Neural crest cell (in vitro differentiated cells): ENCODE results near the gene PDCD1. TPM values are rescaled to one million over a fixed set of nuclear protein-coding genes. Genes with fewer than 3 reads are reported as not detected.
A peak's percentile ranks its signal among the peaks of the same experiment; 100 is the strongest.

Source experiments
- DNase-seq: peaks from one replicate; pipeline ENCODE4 v3.0.0; 2021; ENCODE audit warnings: low read depth, mixed read lengths, low spot score
- H3K27ac Mint-ChIP-seq: one replicate; pipeline ENCODE4 v1.8.0; 2021; ENCODE audit warnings: mild to moderate bottlenecking, mixed read lengths; ENCODE audit not compliant: unreplicated experiment
- H3K27me3 Mint-ChIP-seq: 2 replicates; pipeline ENCODE4 v1.8.0; 2021; ENCODE audit warnings: low read depth, mild to moderate bottlenecking, mixed read lengths
- H3K36me3 Mint-ChIP-seq: 2 replicates; pipeline ENCODE4 v1.8.0; 2021; ENCODE audit warnings: low read depth, mild to moderate bottlenecking, mixed read lengths
- H3K4me1 Mint-ChIP-seq: 2 replicates; pipeline ENCODE4 v1.8.0; 2021; ENCODE audit warnings: mixed read lengths
- H3K4me3 Mint-ChIP-seq: one replicate; pipeline ENCODE4 v1.8.0; 2021; ENCODE audit warnings: mild to moderate bottlenecking, mixed read lengths
- H3K9me3 Mint-ChIP-seq: 2 replicates; pipeline ENCODE4 v1.8.0; 2021; ENCODE audit warnings: mixed read lengths
- CTCF ChIP-seq: fragments of 200-600 bp; sonication (generic); conservative IDR thresholded peaks from 2 replicates; pipeline ENCODE4 v1.5.0; 2021; ENCODE audit warnings: antibody characterized with exemption, mild to moderate bottlenecking
- total RNA-seq: library from RNA; stranded (reverse); gene quantifications from 2 replicates; pipeline ENCODE4 v1.2.1, GENCODE V29; 2021

The PDCD1 gene
- total RNA-seq, 1 donor from 2014 or later, result not detected

- H3K4me3 Mint-ChIP-seq, result peak overlapping the region; percentile 28
- no peaks in the 10 kb centered on the region for H3K9me3 Mint-ChIP-seq
- TF ChIP-seq CTCF, result no peak
- H3K27me3 Mint-ChIP-seq, result peaks cover 28% of the 10 kb centered on the region
- H3K4me1 Mint-ChIP-seq, result peaks cover 25% of the 10 kb centered on the region
- DNase-seq, result no peak
- H3K36me3 Mint-ChIP-seq, result no peaks in the 10 kb centered on the region
- H3K27ac Mint-ChIP-seq, result no peak overlapping the region
These were observed 15.2 kb downstream of the PDCD1 start for GRCh38 chr2:241843321-241844065.

GRCh38 chr2:241842620-241843211 lies 16.0 kb downstream of the PDCD1 start:
- H3K27ac Mint-ChIP-seq, result peak overlapping the region; percentile 12
- H3K4me1 Mint-ChIP-seq, result peaks cover 25% of the 10 kb centered on the region
- no peaks in the 10 kb centered on the region for H3K9me3 Mint-ChIP-seq
- peaks cover 29% of the 10 kb centered on the region for H3K27me3 Mint-ChIP-seq
- DNase-seq, result no peak
- peak overlapping the region; percentile 28 for H3K4me3 Mint-ChIP-seq
- H3K36me3 Mint-ChIP-seq, result no peaks in the 10 kb centered on the region
- no peak for TF ChIP-seq CTCF

GRCh38 chr2:241842067-241842415 lies 16.7 kb downstream of the PDCD1 start:
- H3K36me3 Mint-ChIP-seq, result no peaks in the 10 kb centered on the region
- no peak overlapping the region for H3K4me3 Mint-ChIP-seq
- H3K9me3 Mint-ChIP-seq, result no peaks in the 10 kb centered on the region
- no peak for TF ChIP-seq CTCF
- no peak for DNase-seq
- H3K4me1 Mint-ChIP-seq, result peaks cover 25% of the 10 kb centered on the region
- peaks cover 35% of the 10 kb centered on the region for H3K27me3 Mint-ChIP-seq
- H3K27ac Mint-ChIP-seq, result no peak overlapping the region

GRCh38 chr2:241841181-241842066 lies 17.3 kb downstream of the PDCD1 start:
- Mint-ChIP-seq H3K36me3 (no peaks in the 10 kb centered on the region), H3K9me3 (no peaks in the 10 kb centered on the region), H3K4me3 (peak overlapping the region; percentile 49), H3K4me1 (peaks cover 23% of the 10 kb centered on the region), H3K27ac (peak overlapping the region; percentile 35), H3K27me3 (peaks cover 36% of the 10 kb centered on the region)
- no peak for TF ChIP-seq CTCF
- DNase-seq, result no peak

GRCh38 chr2:241837197-241837965 lies 21.3 kb downstream of the PDCD1 start:
- Mint-ChIP-seq H3K27me3 (peaks cover 19% of the 10 kb centered on the region), H3K27ac (no peak overlapping the region), H3K9me3 (peaks cover 8% of the 10 kb centered on the region), H3K36me3 (peaks cover 4% of the 10 kb centered on the region), H3K4me1 (peaks cover 11% of the 10 kb centered on the region), H3K4me3 (no peak overlapping the region)
- no peak for DNase-seq
- TF ChIP-seq CTCF, result no peak
